Thoracic aorta (tissue), 2 donors: ENCODE data around the gene LIAS. TPM values are rescaled to one million over a fixed set of nuclear protein-coding genes. Genes with fewer than 3 reads are reported as not detected.

Experiments
- ATAC-seq: fragments of 150-250 bp; one replicate; pipeline ENCODE4 v1.8.0; 2017; ENCODE audit warnings: low read depth; ENCODE audit not compliant: insufficient number of reproducible peaks, low FRiP score
- DNase-seq: peaks from one replicate; pipeline ENCODE4 v3.0.0-alpha.2; 2020; ENCODE audit warnings: low spot score
- H3K27ac ChIP-seq, 2 donors: fragments of 200-600 bp; sonication (generic); 1 replicate in 1 of 2; 2 replicates in 1 of 2; pipeline ENCODE4 v1.5.1; 2016; ENCODE audit warnings: mild to moderate bottlenecking in 2 of 2, moderate library complexity in 2 of 2
- H3K27me3 ChIP-seq: fragments of 200-600 bp; sonication (generic); replicated peaks from 2 replicates; pipeline ENCODE4 v1.6.0; 2016; ENCODE audit warnings: mild to moderate bottlenecking; ENCODE audit not compliant: insufficient read depth
- H3K36me3 ChIP-seq: fragments of 200-600 bp; sonication (generic); one replicate; pipeline ENCODE4 v1.5.1; 2016
- H3K4me1 ChIP-seq, 2 donors: fragments of 200-600 bp; sonication (generic); 1 replicate in 1 of 2; 2 replicates in 1 of 2; pipeline versions ENCODE4 v1.5.1 to v1.6.0; 2016; ENCODE audit warnings: low read depth in 2 of 2, mild to moderate bottlenecking in 1 of 2; ENCODE audit not compliant: control insufficient read depth in 1 of 2
- H3K4me3 ChIP-seq: fragments of 200-600 bp; sonication (generic); 2 replicates; pipeline ENCODE4 v1.5.1; 2016; ENCODE audit warnings: mild to moderate bottlenecking
- H3K9me3 ChIP-seq: fragments of 200-600 bp; sonication (generic); 2 replicates; pipeline ENCODE4 v1.5.1; 2016
- CTCF ChIP-seq: fragments of 200-600 bp; sonication (generic); IDR thresholded peaks from one replicate; pipeline ENCODE4 v1.5.1; 2019; ENCODE audit warnings: antibody characterized with exemption
- total RNA-seq, 2 donors: library from RNA; depleted of rRNA; stranded (reverse); fragments of >200 nt; gene quantifications; one replicate each; pipeline versions ENCODE4 v1.1.0 to v1.2.3, GENCODE V29; 2016

The LIAS gene
- total RNA-seq, 2 donors from 2014 or later = 4.7 to 9.2 TPM

- peaks cover 0 to 10% of the 10 kb centered on the region in 2 donors for H3K4me1 ChIP-seq
- no peak overlapping the region for H3K27ac ChIP-seq
- no peaks in the 10 kb centered on the region for H3K9me3 ChIP-seq
- H3K27me3 ChIP-seq = no peaks in the 10 kb centered on the region
- no peaks in the 10 kb centered on the region for H3K36me3 ChIP-seq
- ATAC-seq (no peak), DNase-seq (no peak)
- no peak for TF ChIP-seq CTCF
- H3K4me3 ChIP-seq = no peak overlapping the region
These were observed 21.4 kb downstream of the LIAS start for GRCh38 chr4:39480251-39480650.

- Histone ChIP-seq H3K36me3 (no peaks in the 10 kb centered on the region), H3K27ac (no peak overlapping the region), H3K4me1 (peaks cover 0 to 9% of the 10 kb centered on the region in 2 donors), H3K9me3 (no peaks in the 10 kb centered on the region), H3K4me3 (no peak overlapping the region), H3K27me3 (no peaks in the 10 kb centered on the region)
- ATAC-seq (no peak), DNase-seq (no peak)
- TF ChIP-seq CTCF = no peak
These were observed 22.2 kb downstream of the LIAS start for GRCh38 chr4:39480902-39481695.

- ATAC-seq (no peak), DNase-seq (no peak)
- Histone ChIP-seq H3K36me3 (no peaks in the 10 kb centered on the region), H3K4me1 (no peaks in the 10 kb centered on the region), H3K27ac (no peak overlapping the region), H3K9me3 (no peaks in the 10 kb centered on the region), H3K4me3 (no peak overlapping the region), H3K27me3 (no peaks in the 10 kb centered on the region)
- no peak for TF ChIP-seq CTCF
These were observed 25.9 kb downstream of the LIAS start for GRCh38 chr4:39484582-39485272.

- Histone ChIP-seq H3K27me3 (no peaks in the 10 kb centered on the region), H3K27ac (no peak overlapping the region), H3K4me1 (no peaks in the 10 kb centered on the region), H3K9me3 (no peaks in the 10 kb centered on the region), H3K4me3 (no peak overlapping the region), H3K36me3 (no peaks in the 10 kb centered on the region)
- no peak for ATAC-seq
- TF ChIP-seq CTCF = no peak
- no peak for DNase-seq
These were observed 27.5 kb downstream of the LIAS start for GRCh38 chr4:39486221-39486804.

- Histone ChIP-seq H3K27ac (no peak overlapping the region), H3K9me3 (no peaks in the 10 kb centered on the region), H3K27me3 (no peaks in the 10 kb centered on the region), H3K4me3 (no peak overlapping the region), H3K4me1 (no peaks in the 10 kb centered on the region), H3K36me3 (no peaks in the 10 kb centered on the region)
- DNase-seq (no peak), ATAC-seq (no peak)
- TF ChIP-seq CTCF = no peak
These were observed 31.5 kb downstream of the LIAS start for GRCh38 chr4:39490322-39490721.
